Activated CD4-positive, alpha-beta T cell treated with anti-CD3 and anti-CD28 coated beads for 1 hour (primary cell): ENCODE data around the gene CFAP20DC.
"Not testable (repeated sequence)": the region's sequence is repeated elsewhere in the genome, so short reads cannot be mapped to it uniquely, and the experiment has no call there.

Experiments used
- DNase-seq: peaks from one replicate; pipeline ENCODE4 v3.0.0-alpha.2; 2020

Gene CFAP20DC

GRCh38 chr3:59049671-59050331 is at the start of gene CFAP20DC:
Gene CFAP20DC (minus strand): TSS chr3:59050025. CDS start chr3:59049631, 394 bp downstream.
- peak; percentile 83 for DNase-seq

- not testable (repeated sequence) for DNase-seq
These were observed 48.7 kb upstream of the CFAP20DC start for GRCh38 chr3:59098516-59098915.

GRCh38 chr3:59094446-59094845 is 44.6 kb upstream of the CFAP20DC start:
- no peak for DNase-seq

GRCh38 chr3:59093521-59093920 is 43.7 kb upstream of the CFAP20DC start:
- DNase-seq = no peak

GRCh38 chr3:59088761-59089160 is 38.9 kb upstream of the CFAP20DC start:
- no peak for DNase-seq

GRCh38 chr3:59085976-59086375 is 36.2 kb upstream of the CFAP20DC start:
- DNase-seq = no peak

GRCh38 chr3:59084583-59084982 is 34.8 kb upstream of the CFAP20DC start:
- no peak for DNase-seq

GRCh38 chr3:59082106-59082505 is 32.3 kb upstream of the CFAP20DC start:
- no peak for DNase-seq

- DNase-seq = no peak
These were observed 31.2 kb upstream of the CFAP20DC start for GRCh38 chr3:59081071-59081470.

- no peak for DNase-seq
These were observed 30.1 kb upstream of the CFAP20DC start for GRCh38 chr3:59079962-59080361.

GRCh38 chr3:59074764-59075163 is 24.9 kb upstream of the CFAP20DC start:
- no peak for DNase-seq

- DNase-seq = no peak
These were observed 22.9 kb upstream of the CFAP20DC start for GRCh38 chr3:59072681-59073080.

- DNase-seq = no peak
These were observed 20.0 kb upstream of the CFAP20DC start for GRCh38 chr3:59069838-59070237.

- no peak for DNase-seq
These were observed 15.4 kb upstream of the CFAP20DC start for GRCh38 chr3:59065240-59065639.

GRCh38 chr3:59064728-59065127 is 14.9 kb upstream of the CFAP20DC start:
- DNase-seq = no peak

- no peak for DNase-seq
These were observed 14.5 kb upstream of the CFAP20DC start for GRCh38 chr3:59064276-59064675.

- no peak for DNase-seq
These were observed 6.9 kb upstream of the CFAP20DC start for GRCh38 chr3:59056706-59057105.

- no peak for DNase-seq
These were observed 3.1 kb upstream of the CFAP20DC start for GRCh38 chr3:59052803-59053411.

GRCh38 chr3:59050811-59051414 is 1.1 kb upstream of the CFAP20DC start:
- DNase-seq = not testable (repeated sequence)

- DNase-seq = no peak
These were observed 3.0 kb downstream of the CFAP20DC start for GRCh38 chr3:59046839-59047238.

GRCh38 chr3:59043391-59043790 is 6.4 kb downstream of the CFAP20DC start:
- no peak for DNase-seq

GRCh38 chr3:59040902-59041301 is 8.9 kb downstream of the CFAP20DC start:
- no peak for DNase-seq

GRCh38 chr3:59027607-59028006 is 22.2 kb downstream of the CFAP20DC start:
- DNase-seq = no peak

GRCh38 chr3:59023612-59024011 is 26.2 kb downstream of the CFAP20DC start:
- no peak for DNase-seq
